IPS DF 4.7 (cell line): ENCODE results near the gene NFKBIB.
"Not testable (repeated sequence)": the region's sequence is repeated elsewhere in the genome, so short reads cannot be mapped to it uniquely, and the experiment has no call there.

ENCODE experiments used
- DNase-seq: peaks from one replicate; pipeline ENCODE4 v3.0.0-alpha.2; 2013; ENCODE audit warnings: low spot score; ENCODE audit errors: extremely low read depth

NFKBIB gene

DNA sequence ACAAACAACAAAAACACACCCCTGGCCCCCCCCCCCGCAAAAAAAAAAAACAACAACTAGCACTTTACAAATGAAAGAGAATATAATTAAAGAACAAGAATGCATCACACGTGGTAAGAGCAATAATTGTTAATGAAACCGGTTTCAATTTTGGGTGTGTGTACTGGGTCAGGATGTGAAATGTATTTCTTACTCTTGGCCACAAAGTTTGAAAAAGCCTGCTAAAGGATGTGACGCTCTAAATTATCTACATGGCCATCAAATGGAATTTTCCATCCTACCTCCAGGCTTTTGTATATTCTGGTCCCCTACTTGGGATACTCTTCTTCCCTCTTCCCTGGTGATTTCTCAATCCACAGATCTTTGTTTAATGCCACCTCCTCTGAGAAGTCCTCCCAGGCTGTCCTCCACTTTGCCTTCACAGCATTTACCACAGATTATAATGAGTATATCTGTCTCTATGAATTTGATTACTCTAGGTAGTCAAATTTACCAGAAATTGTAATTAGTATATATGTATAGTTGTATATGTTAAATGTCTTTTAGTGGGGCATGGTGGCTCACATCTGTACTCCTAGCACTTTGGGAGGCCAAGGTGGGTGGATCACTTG is 28.7 kb downstream of the NFKBIB start:
- DNase-seq = no peak

DNA sequence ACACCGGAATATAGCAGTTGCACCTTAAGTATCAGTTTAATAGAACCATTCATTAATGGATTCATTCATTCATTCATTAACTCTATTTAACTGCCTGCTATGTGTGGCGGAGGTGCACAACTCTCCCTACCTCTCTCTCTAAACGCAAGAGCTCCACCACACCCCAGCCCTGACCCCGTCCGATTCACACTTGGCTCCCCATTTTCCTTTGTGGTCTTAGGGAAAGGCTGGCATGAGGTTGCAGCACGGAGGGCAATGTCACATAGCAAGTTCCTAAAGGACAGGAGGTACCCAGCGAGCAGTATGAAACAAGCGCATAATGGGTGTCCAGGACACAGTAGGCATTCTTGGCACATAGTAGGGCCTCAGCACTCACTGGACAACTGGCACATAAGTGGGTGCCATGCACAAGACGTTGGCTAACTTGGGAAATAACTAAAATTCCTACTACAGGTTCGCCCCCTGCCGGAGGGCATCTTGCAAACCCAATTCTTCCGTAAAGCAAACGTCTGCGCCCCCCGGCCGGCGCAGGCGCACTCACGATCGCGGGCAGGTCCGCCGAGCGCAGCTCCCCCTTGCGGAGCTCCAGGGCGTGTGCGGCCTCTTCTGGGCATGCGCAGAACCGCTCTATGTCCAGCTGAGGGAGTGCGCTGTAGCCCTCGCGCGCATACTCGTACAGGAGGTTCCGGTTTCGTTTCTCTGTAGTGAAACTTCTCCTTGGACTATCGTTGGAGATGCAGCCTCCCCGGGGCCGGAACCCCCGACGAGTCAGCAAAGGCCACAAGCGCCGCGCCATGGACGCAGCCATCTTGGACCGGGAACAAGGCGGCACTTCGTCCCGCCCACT is 30.4 kb downstream of the NFKBIB start, which contains the start of gene SARS2:
Gene SARS2 (minus strand): TSS at position 835 of the 847 bp plus-strand sequence. CDS start 27 bp downstream, at position 808.
- peak; percentile 69 for DNase-seq

DNA sequence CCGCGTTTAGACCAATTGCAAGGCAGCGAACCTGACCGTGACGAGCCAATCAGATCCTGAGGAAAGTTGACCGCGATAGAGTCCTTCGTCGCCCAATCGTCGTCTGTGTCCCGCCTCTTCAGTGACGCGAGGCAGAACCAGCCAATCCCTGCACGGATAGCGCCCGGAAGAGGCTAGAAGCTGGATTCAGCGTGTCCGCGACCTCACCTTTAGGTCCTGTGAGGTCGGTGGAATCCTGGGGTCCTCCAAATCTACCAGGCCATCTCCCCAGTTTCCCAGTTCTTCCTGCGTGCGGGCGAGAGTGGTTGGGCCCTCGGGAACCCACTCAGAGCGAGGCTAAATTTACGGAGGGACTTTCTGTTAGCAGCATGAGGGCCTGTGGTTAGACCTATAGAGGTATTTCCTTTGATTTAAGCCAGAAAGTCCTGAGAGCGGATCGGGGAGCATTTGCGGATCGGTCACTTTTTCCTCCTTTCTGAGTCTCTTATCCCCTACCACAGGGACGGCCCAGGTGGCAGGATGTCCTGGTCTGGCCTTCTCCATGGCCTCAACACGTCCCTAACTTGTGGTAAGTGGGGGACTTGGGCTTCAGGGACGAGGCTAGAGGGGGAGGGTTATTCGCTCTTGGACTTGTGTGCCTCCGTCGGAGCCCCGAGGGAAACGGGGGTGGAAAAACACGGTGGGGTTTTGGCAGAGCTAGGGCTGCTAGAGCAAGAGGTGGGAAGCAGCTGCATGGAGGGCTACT is 31.2 kb downstream of the NFKBIB start, which contains the start of gene MRPS12:
Gene MRPS12 (plus strand): TSS at position 169 of the 745 bp plus-strand sequence. CDS start 351 bp downstream, at position 520.
- peak; percentile 98 for DNase-seq

DNA sequence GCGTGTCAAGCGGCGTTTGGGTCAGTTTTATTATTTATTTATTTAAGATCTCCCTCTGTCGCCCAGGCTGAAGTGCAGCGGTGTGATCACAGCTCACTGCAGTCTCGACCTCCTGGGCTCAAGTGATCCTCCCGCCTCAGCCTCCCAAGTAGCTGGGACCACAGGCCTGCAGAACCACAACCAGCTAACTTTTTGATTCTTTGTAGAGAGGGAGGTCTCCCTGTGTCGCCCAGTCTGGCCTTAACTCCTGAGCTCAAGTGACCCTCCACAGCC is 31.7 kb downstream of the NFKBIB start:
- no peak for DNase-seq

DNA sequence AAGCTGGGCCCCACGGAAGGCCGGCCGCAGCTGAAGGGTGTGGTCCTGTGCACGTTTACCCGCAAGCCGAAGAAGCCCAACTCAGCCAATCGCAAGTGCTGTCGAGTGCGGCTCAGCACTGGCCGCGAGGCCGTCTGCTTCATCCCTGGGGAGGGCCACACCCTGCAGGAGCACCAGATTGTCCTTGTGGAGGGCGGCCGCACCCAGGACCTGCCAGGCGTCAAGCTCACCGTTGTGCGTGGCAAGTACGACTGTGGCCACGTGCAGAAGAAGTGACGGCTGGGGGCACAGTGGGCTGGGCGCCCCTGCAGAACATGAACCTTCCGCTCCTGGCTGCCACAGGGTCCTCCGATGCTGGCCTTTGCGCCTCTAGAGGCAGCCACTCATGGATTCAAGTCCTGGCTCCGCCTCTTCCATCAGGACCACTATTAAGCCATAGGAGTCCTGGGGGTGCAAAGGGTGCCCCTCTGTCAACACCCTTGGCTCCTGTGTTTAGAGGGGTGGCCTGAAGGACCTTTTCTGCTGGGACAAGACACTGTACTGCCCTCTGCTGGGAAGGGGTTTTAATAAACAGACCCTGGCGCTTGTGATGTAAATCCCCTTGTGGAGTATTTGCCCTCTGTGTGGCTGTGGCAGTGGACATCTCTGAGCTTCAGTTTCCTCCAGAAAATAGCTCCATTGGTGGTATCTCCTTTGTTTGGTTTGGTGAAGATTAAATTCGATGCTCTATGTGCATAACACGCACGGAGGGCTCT is 32.8 kb downstream of the NFKBIB start:
- no peak for DNase-seq

DNA sequence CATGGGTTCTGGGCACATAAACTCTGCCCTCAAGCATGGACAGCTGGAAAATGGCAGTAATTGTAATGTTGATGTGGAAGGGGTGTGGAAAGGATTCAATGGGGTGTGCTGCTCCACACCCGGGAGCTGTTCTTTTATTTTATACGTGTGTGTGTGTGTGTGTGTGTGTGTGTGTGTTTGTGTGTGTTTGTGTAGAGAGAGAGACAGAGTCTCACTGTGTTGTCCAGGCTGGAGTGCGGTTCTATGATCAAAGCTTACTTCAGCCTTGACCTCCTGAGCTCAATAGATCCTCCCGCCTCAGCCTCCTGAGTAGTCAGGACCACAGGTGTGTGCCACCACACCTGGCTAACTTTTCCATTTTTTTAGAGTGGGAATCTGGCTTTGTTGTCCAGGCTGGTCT is 33.8 kb downstream of the NFKBIB start:
- no peak for DNase-seq

DNA sequence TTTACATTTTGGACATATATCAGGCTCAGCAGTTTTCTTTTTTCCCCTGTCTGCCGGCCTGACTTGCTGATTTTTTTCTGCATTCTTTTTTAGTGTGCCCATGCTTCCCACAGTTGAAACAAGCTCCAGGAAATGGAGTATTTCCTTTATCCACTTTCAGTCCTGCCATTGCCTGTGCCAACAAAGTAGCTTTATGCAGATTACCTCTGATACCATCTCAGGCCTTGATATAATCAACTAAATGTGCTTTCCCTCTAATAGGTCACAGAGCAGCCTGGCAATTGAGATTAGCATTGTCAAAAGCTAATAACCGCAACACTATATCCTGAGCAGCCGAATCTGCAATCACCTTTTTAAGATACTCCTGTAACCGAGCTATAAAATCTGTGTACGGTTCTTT is 40.2 kb downstream of the NFKBIB start:
- no peak for DNase-seq

DNA sequence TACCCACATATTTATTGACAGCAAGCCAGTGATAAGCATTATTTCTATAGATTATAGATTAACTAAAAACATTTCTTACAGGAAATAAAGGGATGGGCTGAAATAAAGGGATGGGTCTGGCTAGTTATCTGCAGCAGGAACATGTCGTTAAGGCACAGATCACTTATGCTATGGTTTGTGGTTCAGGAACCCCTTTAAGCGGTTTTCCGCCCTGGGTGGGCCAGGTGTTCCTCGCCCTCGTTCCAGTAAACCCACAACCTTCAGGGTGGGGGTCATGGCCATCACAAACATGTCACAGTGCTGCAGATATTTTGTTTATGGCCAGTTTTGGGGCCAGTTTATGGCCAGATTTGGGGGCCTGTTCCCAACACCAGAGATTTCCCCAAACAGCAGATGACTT is 41.7 kb downstream of the NFKBIB start:
- DNase-seq = not testable (repeated sequence)

DNA sequence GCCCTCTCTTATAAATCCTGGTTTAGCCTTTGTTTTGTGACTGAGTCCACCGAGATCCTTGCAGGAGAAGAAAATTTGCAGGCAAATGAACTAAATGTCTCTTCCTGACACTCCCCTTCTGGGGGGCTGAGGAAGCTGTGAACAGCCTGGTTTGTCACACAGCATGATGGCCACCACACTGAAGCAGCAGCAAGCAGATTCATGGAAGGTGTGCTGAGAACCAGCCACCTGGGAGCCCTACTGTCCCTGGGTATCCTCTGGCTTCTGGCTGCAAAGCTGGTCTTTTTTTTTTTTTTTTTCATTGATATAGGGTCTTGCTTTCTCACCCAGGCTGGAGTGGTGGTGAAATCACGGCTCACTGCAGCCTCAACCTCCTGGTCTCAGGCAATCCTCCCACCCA is 42.2 kb downstream of the NFKBIB start:
- no peak for DNase-seq

DNA sequence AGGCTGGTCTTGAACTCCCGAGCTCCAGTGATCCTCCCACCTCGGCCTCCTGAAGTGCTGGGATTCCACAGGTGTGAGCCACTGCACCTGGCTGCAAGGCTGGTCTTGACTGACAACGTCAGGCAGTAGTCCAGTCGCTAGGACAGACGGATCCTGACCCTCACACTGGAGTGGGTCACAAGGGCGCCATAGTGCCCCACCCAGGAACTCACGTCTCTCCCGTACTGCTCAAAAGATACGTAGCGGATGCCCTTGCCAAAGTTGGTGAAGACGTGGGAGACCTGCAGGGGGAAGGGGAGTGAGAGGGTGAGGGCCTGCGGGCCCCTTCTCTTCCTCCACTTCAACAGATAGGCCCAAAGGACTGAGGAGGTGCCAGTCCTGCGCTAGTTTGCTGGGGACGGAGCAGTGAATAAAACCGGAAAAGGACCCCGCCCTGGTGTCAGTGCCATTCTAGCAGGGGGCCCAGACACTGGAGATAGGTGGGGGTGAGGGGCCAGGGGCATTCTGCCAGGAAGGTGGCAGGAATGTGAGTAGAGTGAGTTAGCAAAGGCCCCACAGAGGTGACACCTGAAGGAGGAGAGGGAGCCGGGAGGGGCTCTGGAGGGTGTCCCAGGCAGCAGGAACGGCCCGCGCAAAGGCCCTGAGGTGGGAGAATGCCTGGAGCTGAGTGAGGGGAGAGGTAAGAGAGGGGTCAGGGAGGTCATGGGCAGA is 42.9 kb downstream of the NFKBIB start:
- DNase-seq = no peak

DNA sequence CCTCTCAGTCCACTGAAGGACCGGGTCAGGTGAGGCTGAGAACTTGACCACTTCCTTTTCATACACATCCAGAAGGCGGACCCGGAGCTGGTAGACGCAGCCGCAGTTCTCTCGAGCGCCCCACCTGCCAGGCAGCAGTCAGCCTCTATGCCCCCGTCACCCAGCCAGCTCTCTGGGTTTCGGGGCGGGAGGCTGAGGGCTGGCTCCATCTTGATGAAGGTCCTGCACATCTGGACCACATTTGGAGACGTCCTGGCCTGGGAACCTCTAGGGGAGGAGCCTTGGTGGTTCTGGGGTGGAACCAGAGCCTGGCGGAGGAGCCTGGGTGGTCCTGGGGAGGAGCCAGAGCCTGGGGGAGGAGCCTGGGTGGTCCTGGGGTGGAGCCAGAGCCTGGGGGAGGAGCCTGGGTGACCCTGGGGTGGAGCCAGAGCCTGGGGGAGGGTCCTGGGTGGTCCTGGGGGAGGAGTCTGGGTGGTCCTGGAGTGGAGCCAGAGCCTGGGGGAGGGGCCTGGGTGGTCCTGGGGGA is 45.3 kb downstream of the NFKBIB start:
- no peak for DNase-seq

DNA sequence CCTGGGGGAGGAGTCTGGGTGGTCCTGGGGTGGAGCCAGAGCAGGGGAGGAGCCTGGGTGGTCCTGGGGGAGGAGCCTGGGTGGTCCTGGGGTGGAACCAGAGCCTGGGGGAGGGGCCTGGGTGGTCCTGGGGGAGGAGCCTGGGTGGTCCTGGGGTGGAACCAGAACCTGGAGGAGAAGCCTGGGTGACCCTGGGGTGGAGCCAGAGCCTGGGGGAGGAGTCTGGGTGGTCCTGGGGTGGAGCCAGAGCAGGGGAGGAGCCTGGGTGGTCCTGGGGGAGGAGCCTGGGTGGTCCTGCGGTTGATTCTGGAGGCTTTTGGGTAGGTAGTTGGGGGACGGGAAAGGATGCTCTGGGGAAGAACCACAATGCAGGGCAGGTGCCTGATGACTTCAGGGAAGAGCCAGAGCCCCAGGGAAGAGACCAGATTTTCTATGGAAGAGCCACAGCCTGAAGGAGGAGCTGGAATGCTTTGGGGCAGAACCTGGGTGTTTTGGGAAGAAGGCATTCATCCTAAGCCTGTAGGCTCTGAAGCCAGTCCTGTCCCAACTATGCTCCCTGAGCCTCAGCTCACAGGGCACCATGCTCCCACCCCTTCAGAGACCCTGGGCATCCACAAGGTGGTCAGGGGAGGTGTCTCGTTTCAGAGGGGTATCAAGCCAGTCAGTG is 45.9 kb downstream of the NFKBIB start:
- DNase-seq = no peak

DNA sequence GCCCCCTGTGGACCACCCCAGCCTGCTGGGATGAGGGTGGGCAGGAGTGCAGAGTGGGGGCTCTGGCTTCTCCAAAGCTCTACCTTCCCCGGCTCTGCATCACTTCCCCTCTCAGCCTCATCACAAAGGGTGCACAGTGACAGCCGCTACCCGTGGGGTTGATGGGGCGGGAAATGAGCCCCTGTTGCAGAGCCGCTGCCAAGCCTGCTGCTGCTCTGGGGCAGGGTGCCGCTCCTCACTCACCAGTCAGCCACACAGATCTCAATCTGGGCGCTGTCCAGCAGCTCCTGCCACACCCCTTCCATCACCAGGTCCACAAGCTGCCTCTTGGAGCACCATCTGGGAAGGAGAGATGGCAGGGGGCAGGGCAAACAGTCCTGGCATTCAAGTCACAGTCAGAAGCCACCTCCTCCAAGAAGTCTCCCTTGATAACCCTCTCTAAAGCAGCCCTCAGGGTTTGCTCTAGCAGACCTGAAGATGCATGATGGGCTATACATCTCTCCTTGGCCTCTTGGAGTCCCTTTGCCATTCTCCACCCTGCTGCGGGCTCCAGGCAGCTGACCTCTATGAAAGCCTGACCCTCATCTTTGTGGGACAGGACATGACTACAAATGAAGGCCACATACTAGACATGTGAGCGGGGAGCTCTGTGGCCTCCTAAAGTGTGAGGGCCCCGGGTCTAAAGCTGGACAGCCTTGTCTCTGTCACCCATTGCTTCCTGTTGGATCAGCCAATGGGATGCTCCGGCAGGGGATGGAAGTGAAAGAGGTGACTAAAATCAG is 46.7 kb downstream of the NFKBIB start:
- DNase-seq = no peak

DNA sequence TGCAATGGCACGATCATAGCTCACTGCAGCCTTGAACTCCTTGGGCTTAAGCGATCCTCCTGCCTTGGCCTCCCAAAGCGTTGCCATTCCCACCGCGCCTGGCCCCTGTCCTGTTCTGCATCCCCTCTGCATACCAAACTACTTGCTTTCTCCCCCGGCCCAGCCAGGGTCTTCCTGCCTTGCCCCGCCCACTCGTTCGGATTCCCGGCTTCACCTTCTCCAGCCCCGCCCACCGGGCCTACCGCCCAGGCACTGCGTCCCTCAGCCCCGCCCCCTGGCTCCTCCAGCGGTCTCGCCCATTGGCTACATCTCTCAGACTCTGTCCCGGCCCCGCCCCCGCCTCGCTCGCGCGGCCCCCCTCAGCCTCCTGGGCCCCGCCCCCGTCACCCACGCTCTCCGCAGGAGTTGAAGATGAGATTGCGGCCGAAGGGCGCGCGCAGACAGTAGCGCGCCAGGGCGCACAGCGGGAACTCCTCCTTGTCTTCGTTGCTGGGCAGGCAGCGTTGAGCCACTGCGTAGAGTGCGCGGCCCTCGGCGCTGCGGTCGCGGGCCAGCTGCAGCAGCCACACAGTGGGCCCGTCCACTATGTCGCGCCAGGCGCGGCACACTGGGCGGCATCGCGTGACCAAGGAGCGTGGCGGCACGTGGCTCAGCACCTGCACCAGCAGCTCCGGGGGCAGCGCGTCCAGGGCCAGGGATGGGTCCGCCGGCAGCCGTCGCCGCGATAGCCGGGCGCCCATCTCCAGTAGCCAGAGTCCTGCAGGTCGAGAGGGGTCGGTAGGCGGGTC is 50.0 kb downstream of the NFKBIB start:
- peak; percentile 82 for DNase-seq

DNA sequence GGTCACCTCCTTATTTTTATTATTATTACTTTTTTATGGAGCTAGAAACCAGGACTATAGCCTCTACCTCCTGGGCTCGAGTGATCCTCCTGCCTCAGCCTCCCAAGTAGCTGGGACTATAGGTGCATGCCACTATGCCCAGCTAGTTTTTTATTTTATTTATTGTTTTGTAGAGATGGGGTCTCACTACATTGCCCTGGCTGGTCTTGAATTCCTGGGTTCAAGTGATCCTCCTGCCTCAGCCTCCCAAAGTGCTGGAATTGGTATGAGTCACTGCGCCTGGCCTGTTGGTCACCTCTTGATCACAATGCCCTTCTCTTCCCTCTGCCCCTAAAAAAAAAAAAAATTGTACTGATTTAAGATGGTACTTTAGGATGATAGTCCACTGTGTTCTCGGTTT is 51.4 kb downstream of the NFKBIB start:
- no peak for DNase-seq

DNA sequence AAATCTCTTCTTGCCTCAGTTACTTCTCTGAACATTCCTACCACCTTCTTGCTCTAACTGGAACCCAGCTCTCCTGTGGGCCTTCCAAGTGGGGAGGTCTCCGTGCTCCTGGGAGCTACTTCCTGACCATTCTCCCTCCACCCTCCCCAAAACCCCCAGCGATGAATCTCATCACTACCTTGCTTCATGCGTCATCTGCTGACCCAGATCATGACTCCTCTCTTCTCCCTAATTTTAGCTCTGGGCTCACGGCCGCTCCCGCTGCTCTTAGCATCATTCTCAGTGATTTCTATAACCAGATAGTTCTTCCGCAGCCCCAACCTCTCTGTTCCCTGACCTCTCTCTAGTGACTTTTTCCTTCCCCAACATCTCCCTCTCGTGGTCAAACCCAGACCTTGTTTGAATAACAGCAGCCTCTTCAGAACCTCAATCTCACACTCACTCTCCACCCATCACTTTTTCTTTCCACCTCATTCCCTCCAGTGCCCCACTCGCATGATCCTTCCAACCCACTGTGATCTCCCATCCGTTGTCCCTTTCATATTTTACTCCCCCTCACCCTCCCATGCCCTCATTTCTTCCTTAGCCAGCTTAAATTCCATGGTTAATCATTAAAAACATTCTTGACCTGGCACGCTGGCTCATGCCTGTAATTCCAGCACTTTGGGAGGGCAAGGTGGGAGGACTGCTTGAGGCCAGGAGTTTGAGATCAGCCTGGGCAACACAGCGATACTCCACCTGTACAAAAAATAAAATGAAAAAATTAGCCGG is 52.8 kb downstream of the NFKBIB start:
- DNase-seq = no peak

DNA sequence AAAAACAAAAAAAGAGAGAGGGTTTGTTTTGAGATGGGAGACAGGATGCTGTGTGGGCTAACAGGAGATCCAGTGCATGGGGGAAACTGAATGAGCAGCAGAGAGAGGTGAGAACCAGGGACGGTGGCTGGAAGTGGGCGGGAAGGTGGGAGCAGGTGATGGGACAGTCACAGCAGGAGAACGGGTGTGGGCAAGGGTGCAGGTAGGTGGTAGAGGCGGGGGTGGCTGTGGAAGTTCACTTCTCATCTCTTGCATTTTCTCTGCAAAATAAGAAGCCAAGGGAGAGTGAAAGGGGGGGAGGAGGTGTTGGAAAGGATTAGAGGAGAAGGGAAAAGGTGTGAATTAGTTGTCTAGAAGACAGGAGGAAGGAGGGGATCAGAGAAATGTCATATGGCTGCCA is 53.9 kb downstream of the NFKBIB start:
- no peak for DNase-seq

DNA sequence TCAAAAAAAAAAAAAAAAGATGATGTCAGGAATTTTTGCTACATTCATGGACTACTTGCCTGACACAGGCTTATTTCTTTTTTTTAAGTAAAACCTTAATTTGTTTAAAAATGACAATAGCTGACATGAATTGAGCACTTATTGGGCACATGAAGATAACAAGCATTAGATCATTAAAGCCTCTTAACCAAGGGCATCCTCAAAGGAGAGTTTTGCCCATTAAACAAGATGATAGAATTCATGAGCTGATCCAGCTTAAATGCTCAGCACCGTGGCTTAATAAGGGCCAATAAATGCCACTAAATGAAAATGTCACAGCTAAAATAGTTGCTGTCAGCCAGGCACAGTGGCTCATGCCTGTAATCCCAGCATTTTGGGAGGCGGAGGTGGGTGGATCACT is 56.5 kb downstream of the NFKBIB start:
- no peak for DNase-seq
